GM12892 (cell line): ENCODE measurements around the gene TC2N.

Experiments used
- DNase-seq: peaks from one replicate; pipeline ENCODE4 v3.0.0; 2011; ENCODE audit not compliant: insufficient read length
- FAIRE-seq: peaks from 2 replicates; lab custom pipeline; 2011; peaks lifted over from hg19 to GRCh38; lab: Jason Lieb, UNC
- POLR2A ChIP-seq: IDR thresholded peaks from 2 replicates; pipeline ENCODE4 v1.6.1; 2011; ENCODE audit warnings: low read depth, low read length, control low read depth
- POLR2AphosphoS5 ChIP-seq: IDR thresholded peaks from 2 replicates; pipeline ENCODE4 v1.6.1; 2011; ENCODE audit warnings: low read depth, low read length, control low read depth
- TAF1 ChIP-seq: IDR thresholded peaks from 2 replicates; pipeline ENCODE4 v1.6.1; 2011; ENCODE audit warnings: low read depth, mild to moderate bottlenecking, control low read depth, low read length, borderline replicate concordance

The TC2N gene

GRCh38 chr14:91732859-91733477, 134.4 kb downstream of the TC2N start:
- TF ChIP-seq POLR2AphosphoS5 = no peak
- TF ChIP-seq TAF1 = no peak
- TF ChIP-seq POLR2A = no peak
- DNase-seq (no peak), FAIRE-seq (no peak)

- DNase-seq (no peak), FAIRE-seq (no peak)
- TF ChIP-seq TAF1 = no peak
- no peak for TF ChIP-seq POLR2AphosphoS5
- no peak for TF ChIP-seq POLR2A
These were observed 134.9 kb downstream of the TC2N start for GRCh38 chr14:91732439-91732838.

- no peak for FAIRE-seq
- TF ChIP-seq POLR2AphosphoS5 (no peak), TAF1 (no peak), POLR2A (no peak)
- DNase-seq = no peak
These were observed 135.3 kb downstream of the TC2N start, which contains the start of gene CATSPERB for GRCh38 chr14:91731986-91732385. Gene CATSPERB, minus strand, starts transcription at chr14:91732086. Its CDS starts 2,607 bp downstream, at chr14:91729479.

DNA sequence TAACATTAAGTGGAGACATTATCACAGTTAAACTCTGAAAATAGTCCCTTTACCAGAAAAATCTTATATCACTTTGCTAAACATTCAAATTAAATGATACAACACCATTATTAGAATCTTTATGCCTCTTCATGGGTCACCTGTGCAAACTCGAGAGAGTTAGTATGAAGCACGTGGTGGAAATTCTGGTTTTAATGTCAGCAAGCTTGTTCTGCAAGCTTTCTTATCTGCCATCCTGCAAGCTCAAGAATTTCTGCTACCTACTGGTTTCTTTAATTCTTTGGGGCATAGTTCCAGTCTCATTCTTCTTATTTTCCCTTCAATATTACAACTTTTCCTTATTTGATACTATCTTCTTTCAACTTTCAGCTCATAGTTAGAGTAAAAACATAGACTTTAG, 136.3 kb downstream of the TC2N start:
- no peak for FAIRE-seq
- TF ChIP-seq POLR2A = no peak
- no peak for TF ChIP-seq TAF1
- no peak for TF ChIP-seq POLR2AphosphoS5
- no peak for DNase-seq

GRCh38 chr14:91729756-91730155, 137.6 kb downstream of the TC2N start:
- DNase-seq (no peak), FAIRE-seq (no peak)
- TF ChIP-seq POLR2AphosphoS5 (no peak), POLR2A (no peak), TAF1 (no peak)
